ENCODE data around the gene CABLES1. TPM values are rescaled to one million over a fixed set of nuclear protein-coding genes. Genes with fewer than 3 reads are reported as not detected.
"Not testable (repeated sequence)": the region's sequence is repeated elsewhere in the genome, so short reads cannot be mapped to it uniquely, and the experiment has no call there.

The CABLES1 gene
- total RNA-seq, 2 experiments from 2014 or later, result 1.9 to 2.1 TPM

DNA sequence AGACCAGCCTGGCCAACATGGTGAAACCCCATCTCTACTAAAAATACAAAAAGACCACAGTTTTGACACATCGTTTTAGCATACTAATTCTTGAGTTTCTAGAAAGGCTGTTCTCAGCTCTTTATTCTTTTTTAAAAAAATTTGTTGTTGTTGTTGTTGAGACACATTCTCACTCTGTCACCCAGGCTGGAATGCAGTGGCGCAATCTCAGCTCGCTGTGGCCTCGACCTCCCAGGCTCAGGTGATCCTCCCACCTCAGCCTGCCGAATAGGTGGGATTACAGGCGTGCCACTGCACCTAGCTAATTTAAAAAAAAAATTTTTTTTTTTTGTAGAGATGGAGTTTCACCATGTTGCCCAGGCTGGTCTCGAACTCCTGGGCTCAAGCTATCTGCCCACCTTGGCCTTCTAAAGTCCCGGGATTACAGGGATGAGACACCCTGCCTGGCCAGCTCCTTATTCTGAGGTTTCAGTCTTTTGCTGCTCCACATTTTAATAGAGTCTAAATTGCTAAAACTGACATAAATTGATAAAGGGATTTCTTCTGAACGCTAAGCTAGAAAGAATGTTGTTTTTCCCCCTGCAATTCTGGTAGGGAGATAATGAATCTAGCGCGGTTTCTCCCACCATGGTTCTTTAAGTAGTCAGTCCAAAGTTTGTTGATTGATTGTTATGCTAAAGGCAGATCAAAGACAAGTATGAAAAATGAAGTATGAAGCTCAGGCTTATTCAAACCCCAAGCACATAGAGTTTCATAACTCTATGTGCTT lies 32.6 kb upstream of the CABLES1 start:
- H3K27me3 Mint-ChIP-seq, result no peaks in the 10 kb centered on the region
- peaks cover 3% of the 10 kb centered on the region for H3K4me1 Mint-ChIP-seq
- POLR2A ChIA-PET, result no interaction called here
- no peak for DNase-seq
- no peak overlapping the region for H3K4me3 Mint-ChIP-seq
- no peaks in the 10 kb centered on the region for H3K9me3 Mint-ChIP-seq
- CTCF ChIA-PET, result interaction anchor here (0.6 to 1.6 kb wide), 5 partner anchors 9 to 626 kb away, joined by 3 to 5 read pairs (median 3); no protein-coding TSS in a partner anchor
- no peaks in the 10 kb centered on the region for H3K36me3 Mint-ChIP-seq (ENCODE audit: low read depth)
- H3K27ac Mint-ChIP-seq, result no peak overlapping the region

- no peak overlapping the region for H3K27ac Mint-ChIP-seq
- no peaks in the 10 kb centered on the region for H3K27me3 Mint-ChIP-seq
- DNase-seq, result no peak
- H3K9me3 Mint-ChIP-seq, result no peaks in the 10 kb centered on the region
- H3K4me1 Mint-ChIP-seq, result peaks cover 3% of the 10 kb centered on the region
- no peak overlapping the region for H3K4me3 Mint-ChIP-seq
- ChIA-PET CTCF (interaction anchor here (1.3 to 1.6 kb wide), 2 partner anchors 10 to 16 kb away, joined by 4 to 5 read pairs; no protein-coding TSS in a partner anchor), POLR2A (no interaction called here)
- H3K36me3 Mint-ChIP-seq (ENCODE audit: low read depth), result no peaks in the 10 kb centered on the region
Measured at GRCh38 chr18:23103449-23103848, 31.8 kb upstream of the CABLES1 start.

- Mint-ChIP-seq H3K4me3 (no peak overlapping the region), H3K36me3 (ENCODE audit: low read depth) (no peaks in the 10 kb centered on the region), H3K27me3 (no peaks in the 10 kb centered on the region), H3K4me1 (peaks cover 3% of the 10 kb centered on the region), H3K9me3 (no peaks in the 10 kb centered on the region), H3K27ac (no peak overlapping the region)
- no peak for DNase-seq
- ChIA-PET POLR2A (no interaction called here), CTCF (interaction anchor here (0.6 kb wide), 1 partner anchor 371 kb away, joined by 3 read pairs; no protein-coding TSS in a partner anchor)
Measured at GRCh38 chr18:23105030-23105429, 30.3 kb upstream of the CABLES1 start.

DNA sequence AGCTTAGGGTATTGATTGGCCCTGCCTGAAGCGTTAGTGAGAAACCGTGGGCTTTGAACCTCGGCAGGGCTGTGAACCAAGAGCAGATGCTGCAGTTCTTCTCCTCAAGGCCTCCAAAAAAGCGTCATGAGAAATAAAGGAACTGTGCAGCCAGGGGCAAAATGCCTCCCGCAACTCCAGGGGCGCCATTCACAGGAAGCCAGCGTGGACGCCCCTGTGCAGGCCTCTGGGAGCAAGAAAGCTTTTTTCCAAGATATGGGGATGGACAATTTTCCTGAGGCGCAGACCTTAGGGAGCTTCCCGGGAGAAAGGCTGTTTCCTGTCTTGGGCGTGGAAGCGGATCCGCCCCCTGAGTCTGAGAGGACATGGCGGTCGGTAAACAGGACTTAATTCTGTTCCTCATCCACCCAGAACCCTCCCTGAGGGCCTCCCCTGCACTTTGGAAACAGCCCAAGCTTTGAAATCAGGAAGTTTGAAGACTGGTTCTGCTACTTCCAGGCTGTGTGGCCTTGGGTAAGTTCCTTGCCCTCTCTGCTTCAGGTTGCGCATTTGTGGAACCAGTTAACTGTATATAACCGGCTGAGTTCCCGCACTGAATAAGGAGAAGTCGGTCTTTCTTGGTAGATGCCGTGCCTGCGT lies 29.6 kb upstream of the CABLES1 start:
- Mint-ChIP-seq H3K4me1 (peaks cover 3% of the 10 kb centered on the region), H3K27me3 (no peaks in the 10 kb centered on the region), H3K27ac (no peak overlapping the region), H3K4me3 (no peak overlapping the region), H3K9me3 (peaks cover 2% of the 10 kb centered on the region), H3K36me3 (ENCODE audit: low read depth) (no peaks in the 10 kb centered on the region)
- ChIA-PET POLR2A (no interaction called here), CTCF (no interaction called here)
- DNase-seq, result no peak

- Mint-ChIP-seq H3K4me3 (no peak overlapping the region), H3K36me3 (ENCODE audit: low read depth) (no peaks in the 10 kb centered on the region), H3K27ac (no peak overlapping the region), H3K27me3 (no peaks in the 10 kb centered on the region), H3K4me1 (peaks cover 3% of the 10 kb centered on the region), H3K9me3 (peaks cover 2% of the 10 kb centered on the region)
- no peak for DNase-seq
- ChIA-PET CTCF (no interaction called here), POLR2A (no interaction called here)
Measured at GRCh38 chr18:23106575-23106974, 28.7 kb upstream of the CABLES1 start.

GRCh38 chr18:23107718-23108117 lies 27.6 kb upstream of the CABLES1 start:
- peaks cover 6% of the 10 kb centered on the region for H3K9me3 Mint-ChIP-seq
- CTCF ChIA-PET, result no interaction called here
- H3K36me3 Mint-ChIP-seq (ENCODE audit: low read depth), result no peaks in the 10 kb centered on the region
- H3K27ac Mint-ChIP-seq, result no peak overlapping the region
- no peak for DNase-seq
- no peaks in the 10 kb centered on the region for H3K4me1 Mint-ChIP-seq
- H3K4me3 Mint-ChIP-seq, result no peak overlapping the region
- H3K27me3 Mint-ChIP-seq, result no peaks in the 10 kb centered on the region
- POLR2A ChIA-PET, result no interaction called here

DNA sequence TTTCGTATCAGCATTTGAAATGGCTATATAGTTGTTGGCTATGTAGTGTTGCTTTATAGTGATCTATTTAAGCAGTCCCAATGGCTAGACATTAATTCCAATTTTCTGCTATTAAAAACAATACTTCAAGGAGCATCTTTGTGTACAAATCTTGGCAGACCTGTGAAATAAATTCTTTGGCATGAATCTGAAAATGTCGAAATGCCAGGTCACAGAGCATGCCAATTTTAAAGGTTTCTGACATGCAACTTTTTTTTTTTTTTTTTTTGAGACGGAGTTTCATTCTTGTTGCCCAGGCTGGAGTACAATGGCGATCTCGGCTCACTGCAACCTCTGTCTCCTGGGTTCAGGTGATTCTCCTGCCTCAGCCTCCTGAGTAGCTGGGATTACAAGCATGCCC lies 26.8 kb upstream of the CABLES1 start:
- H3K9me3 Mint-ChIP-seq, result peaks cover 6% of the 10 kb centered on the region
- peaks cover under 1% of the 10 kb centered on the region for H3K27me3 Mint-ChIP-seq
- no peaks in the 10 kb centered on the region for H3K36me3 Mint-ChIP-seq (ENCODE audit: low read depth)
- H3K27ac Mint-ChIP-seq, result no peak overlapping the region
- ChIA-PET CTCF (no interaction called here), POLR2A (no interaction called here)
- no peak for DNase-seq
- no peak overlapping the region for H3K4me3 Mint-ChIP-seq
- no peaks in the 10 kb centered on the region for H3K4me1 Mint-ChIP-seq

- H3K36me3 Mint-ChIP-seq (ENCODE audit: low read depth); H3K9me3 Mint-ChIP-seq; H3K27ac Mint-ChIP-seq; H3K4me1 Mint-ChIP-seq; POLR2A ChIA-PET; DNase-seq; H3K4me3 Mint-ChIP-seq; H3K27me3 Mint-ChIP-seq: not testable (repeated sequence)
- CTCF ChIA-PET, result interaction anchor here (1.6 kb wide), 1 partner anchor 332 kb away, joined by 3 read pairs; no protein-coding TSS in a partner anchor
Measured at GRCh38 chr18:23109163-23109562, 26.1 kb upstream of the CABLES1 start.

DNA sequence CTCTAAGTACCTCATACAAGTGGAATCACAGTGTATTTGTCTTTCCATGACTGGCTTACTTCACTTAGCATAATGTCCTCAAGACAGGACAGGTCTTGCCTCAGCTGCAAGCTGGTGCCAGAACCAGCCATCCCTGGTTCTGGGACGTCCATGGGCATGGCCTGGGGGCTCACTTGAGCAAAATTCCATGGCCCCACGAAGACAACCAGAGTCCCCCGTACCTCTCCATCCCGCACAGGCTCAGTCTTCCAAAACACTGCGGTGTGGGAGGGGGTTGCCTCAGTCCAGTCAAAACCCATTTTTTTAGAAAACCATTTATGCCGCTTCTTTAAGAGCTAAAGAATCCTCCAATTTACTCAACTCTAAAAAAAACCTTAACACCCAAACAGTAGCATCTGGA lies 21.7 kb upstream of the CABLES1 start:
- H3K27ac Mint-ChIP-seq, result no peak overlapping the region
- peaks cover 2% of the 10 kb centered on the region for H3K27me3 Mint-ChIP-seq
- no peak overlapping the region for H3K4me3 Mint-ChIP-seq
- no peaks in the 10 kb centered on the region for H3K36me3 Mint-ChIP-seq (ENCODE audit: low read depth)
- peaks cover 7% of the 10 kb centered on the region for H3K4me1 Mint-ChIP-seq
- H3K9me3 Mint-ChIP-seq, result peaks cover 6% of the 10 kb centered on the region
- ChIA-PET POLR2A (no interaction called here), CTCF (interaction anchor here (1.6 kb wide), 1 partner anchor 9 kb away, joined by 3 read pairs; no protein-coding TSS in a partner anchor)
- no peak for DNase-seq

DNA sequence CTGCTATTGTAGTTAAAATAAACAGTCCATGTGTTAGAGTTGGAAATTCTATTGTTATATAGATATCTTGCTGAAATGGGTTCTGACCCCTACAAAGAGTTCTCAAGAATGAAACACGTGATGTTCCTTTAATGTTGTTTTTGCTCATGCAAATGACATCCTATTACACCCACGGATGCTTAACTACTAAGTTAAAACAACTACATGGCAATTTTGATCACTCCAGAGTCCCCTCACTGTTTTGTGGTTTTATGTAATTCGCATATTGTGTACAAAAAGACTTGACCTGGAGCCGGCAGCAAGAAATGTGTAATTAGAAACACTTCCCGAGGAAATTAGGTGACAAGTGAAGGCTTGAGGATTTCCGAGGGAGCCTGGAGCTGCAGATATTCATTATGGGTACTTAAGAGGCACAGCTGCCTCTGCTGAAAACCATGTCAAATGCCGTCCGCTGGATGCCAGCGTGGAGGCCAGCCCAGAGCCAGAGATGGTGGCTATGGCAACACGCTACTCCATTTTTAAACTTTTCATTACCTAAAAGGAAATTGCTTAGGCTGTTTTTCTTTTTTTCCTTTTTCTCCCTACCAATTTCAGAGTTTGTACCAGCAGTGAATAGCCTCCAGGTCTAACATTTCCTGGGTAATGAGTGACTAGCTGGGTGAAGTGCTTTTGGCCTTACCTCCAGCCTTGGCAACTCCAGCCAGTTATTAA lies 21.0 kb upstream of the CABLES1 start:
- POLR2A ChIA-PET, result no interaction called here

GRCh38 chr18:23114911-23115310 lies 20.4 kb upstream of the CABLES1 start:
- H3K36me3 Mint-ChIP-seq (ENCODE audit: low read depth), result no peaks in the 10 kb centered on the region
- peaks cover 7% of the 10 kb centered on the region for H3K4me1 Mint-ChIP-seq
- no peak overlapping the region for H3K4me3 Mint-ChIP-seq
- peaks cover 6% of the 10 kb centered on the region for H3K9me3 Mint-ChIP-seq
- no peak for DNase-seq
- H3K27me3 Mint-ChIP-seq, result peaks cover 2% of the 10 kb centered on the region
- H3K27ac Mint-ChIP-seq, result no peak overlapping the region
- POLR2A ChIA-PET, result no interaction called here
- CTCF ChIA-PET, result no interaction called here

More for the DNA sequence above, 21.0 kb upstream of the CABLES1 start:
- peaks cover 7% of the 10 kb centered on the region for H3K4me1 Mint-ChIP-seq
- DNase-seq, result no peak
- H3K36me3 Mint-ChIP-seq (ENCODE audit: low read depth), result no peaks in the 10 kb centered on the region
- CTCF ChIA-PET, result no interaction called here
- H3K9me3 Mint-ChIP-seq, result peaks cover 6% of the 10 kb centered on the region
- no peak overlapping the region for H3K4me3 Mint-ChIP-seq
- peaks cover 2% of the 10 kb centered on the region for H3K27me3 Mint-ChIP-seq
- H3K27ac Mint-ChIP-seq, result no peak overlapping the region

GRCh38 chr18:23115683-23116096 lies 19.6 kb upstream of the CABLES1 start:
- CTCF ChIA-PET, result interaction anchor here (1.0 kb wide), 2 partner anchors 10 to 23 kb away, joined by 3 read pairs; no protein-coding TSS in a partner anchor
- H3K4me1 Mint-ChIP-seq, result peaks cover 7% of the 10 kb centered on the region
- H3K27me3 Mint-ChIP-seq, result peaks cover 2% of the 10 kb centered on the region
- no peaks in the 10 kb centered on the region for H3K36me3 Mint-ChIP-seq (ENCODE audit: low read depth)
- peaks cover 3% of the 10 kb centered on the region for H3K9me3 Mint-ChIP-seq
- POLR2A ChIA-PET, result no interaction called here
- no peak overlapping the region for H3K27ac Mint-ChIP-seq
- no peak overlapping the region for H3K4me3 Mint-ChIP-seq
- no peak for DNase-seq

- H3K4me3 Mint-ChIP-seq, result no peak overlapping the region
- no peaks in the 10 kb centered on the region for H3K27me3 Mint-ChIP-seq
- H3K36me3 Mint-ChIP-seq (ENCODE audit: low read depth), result no peaks in the 10 kb centered on the region
- no peaks in the 10 kb centered on the region for H3K9me3 Mint-ChIP-seq
- no peaks in the 10 kb centered on the region for H3K4me1 Mint-ChIP-seq
- H3K27ac Mint-ChIP-seq, result no peak overlapping the region
- CTCF ChIA-PET, result no interaction called here
- POLR2A ChIA-PET, result no interaction called here
- DNase-seq, result no peak
Measured at GRCh38 chr18:23121133-23121532, 14.2 kb upstream of the CABLES1 start.
